Ramos (cell line): ENCODE results near the gene TLCD5.

ENCODE experiments used
- in situ Hi-C: fragments of 300-500 bp; cut with MboI; formaldehyde crosslinking; loops from one replicate; pipeline ENCODE4 v1.14.3; 2022; ENCODE audit warnings: low sequenced_read_pairs; ENCODE audit not compliant: unreplicated experiment

The TLCD5 gene

DNA sequence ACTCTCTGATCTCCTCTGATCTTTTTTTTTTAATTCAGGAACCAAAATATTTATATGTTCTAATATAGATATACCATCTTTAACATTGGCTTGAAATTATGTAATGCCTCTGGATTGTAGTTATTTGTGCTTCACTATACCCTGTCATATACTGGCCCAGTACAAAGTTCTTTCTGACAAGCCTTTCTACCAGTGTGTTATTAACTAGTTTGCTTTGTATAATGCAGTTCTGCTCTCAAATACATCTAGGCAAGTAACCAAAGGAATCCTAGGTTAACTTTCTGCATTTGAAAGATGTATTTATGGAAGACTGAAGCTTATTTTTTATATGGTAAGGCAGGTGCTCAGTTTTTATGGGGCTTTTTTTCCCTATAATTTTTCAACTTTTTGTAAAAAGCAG lies 47.2 kb downstream of the TLCD5 start:
- in situ Hi-C loops: no loop called here

GRCh38 chr11:120375076-120375475 lies 50.0 kb downstream of the TLCD5 start:
- in situ Hi-C loops: no loop called here

GRCh38 chr11:120376547-120377182 lies 51.6 kb downstream of the TLCD5 start:
- in situ Hi-C loops: no loop called here

DNA sequence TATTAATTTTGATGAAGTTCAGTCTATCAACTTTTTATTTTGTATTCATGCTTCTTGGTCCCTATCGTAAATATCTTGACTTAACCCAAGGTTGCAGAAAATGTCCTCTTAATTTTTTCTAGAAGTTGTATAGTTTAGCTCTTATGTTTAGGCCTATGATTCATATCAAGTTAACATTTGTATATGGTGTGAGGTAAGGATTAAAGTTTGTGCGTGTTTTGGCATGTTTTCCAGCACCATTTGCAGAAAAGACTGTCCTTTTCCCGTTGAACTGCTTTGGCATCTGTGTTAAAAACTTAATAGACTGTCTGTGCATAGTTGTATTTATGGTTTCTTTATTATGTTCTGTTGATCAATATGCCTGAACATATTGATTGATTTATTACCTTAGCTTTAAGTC lies 53.4 kb downstream of the TLCD5 start:
- in situ Hi-C loops: no loop called here

DNA sequence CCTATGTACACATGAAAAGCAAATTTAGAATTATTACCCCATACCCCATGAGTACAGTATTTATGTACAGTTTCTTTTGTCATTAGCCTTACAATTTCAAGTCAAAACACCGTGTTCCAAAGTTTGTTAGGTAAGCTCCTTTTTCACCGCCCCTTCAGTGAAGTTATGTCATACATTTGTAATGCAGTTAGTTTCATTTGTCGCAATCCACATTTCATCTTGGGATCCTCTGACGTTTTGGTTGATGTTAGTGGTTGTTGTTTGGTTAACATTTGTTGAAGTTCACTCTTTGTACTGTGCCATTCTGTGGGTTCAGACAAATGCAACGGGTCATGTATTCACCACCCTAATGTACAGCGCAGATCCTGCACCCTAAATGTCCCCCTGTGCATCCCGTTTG lies 56.3 kb downstream of the TLCD5 start:
- in situ Hi-C loops: no loop called here
